ENCODE measurements around the gene RASAL2.

Gene RASAL2

DNA sequence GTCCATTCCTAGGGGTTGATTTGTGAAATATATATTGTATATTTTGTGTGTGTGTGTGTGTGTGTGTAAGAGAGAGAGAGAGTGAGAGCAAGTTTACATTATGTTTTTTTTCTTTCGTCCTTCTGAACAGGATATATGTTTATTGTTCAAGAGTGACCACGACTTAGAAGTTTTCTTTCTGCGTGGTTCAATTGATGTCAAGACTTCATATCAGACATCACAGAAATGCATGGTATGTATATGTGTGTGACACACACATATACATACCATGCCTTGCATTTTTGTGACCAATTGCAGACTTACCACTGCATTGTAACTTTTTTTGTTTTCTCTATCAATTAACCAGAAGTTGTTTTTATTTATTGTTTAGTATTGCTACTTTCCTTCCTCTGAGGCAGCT lies 2.5 kb downstream of the RASAL2 start:
- no peaks in the 10 kb centered on the region for H3K27me3 ChIP-seq (ENCODE audit: insufficient read depth, low read length)
- 71% methylated on average over 1 of the region's 3 CpGs for WGBS
- H3K36me3 ChIP-seq (ENCODE audit: insufficient read depth, low read length), result no peaks in the 10 kb centered on the region
- no peak overlapping the region for H3K9ac ChIP-seq (ENCODE audit: low read depth, low read length)
- H3K27ac ChIP-seq (ENCODE audit: low read depth, low read length), result no peak overlapping the region
- H3K9me3 ChIP-seq (ENCODE audit: insufficient read depth, low read depth, low read length), result no peaks in the 10 kb centered on the region
- peaks cover 49% of the 10 kb centered on the region for H3K4me1 ChIP-seq (ENCODE audit: insufficient read depth, low read length)
- peak overlapping the region; percentile 94 for H3K4me3 ChIP-seq (ENCODE audit: low read length)

DNA sequence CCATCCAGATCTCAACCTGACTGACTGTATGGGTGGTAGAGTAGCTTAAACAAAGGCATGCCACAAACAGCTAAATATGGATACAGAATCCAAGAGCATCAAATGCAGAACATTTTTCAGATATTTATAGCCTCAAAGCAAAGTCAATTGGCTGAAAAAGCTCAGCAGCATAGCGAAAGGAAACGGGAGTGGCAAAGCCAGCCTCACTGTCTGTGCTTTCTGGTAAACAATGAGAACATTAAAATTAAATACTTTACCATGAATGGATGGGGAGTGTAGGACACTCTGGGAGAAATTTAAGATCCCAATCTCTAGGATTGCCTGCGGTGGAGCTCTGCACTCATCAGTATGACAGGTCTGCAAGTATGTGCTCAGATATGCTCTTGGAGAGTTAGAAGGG lies 4.4 kb downstream of the RASAL2 start:
- Histone ChIP-seq H3K27ac (ENCODE audit: low read depth, low read length) (no peak overlapping the region), H3K4me1 (ENCODE audit: insufficient read depth, low read length) (peaks cover 43% of the 10 kb centered on the region), H3K36me3 (ENCODE audit: insufficient read depth, low read length) (no peaks in the 10 kb centered on the region), H3K4me3 (ENCODE audit: low read length) (no peak overlapping the region), H3K9me3 (ENCODE audit: insufficient read depth, low read depth, low read length) (no peaks in the 10 kb centered on the region), H3K9ac (ENCODE audit: low read depth, low read length) (no peak overlapping the region), H3K27me3 (ENCODE audit: insufficient read depth, low read length) (no peaks in the 10 kb centered on the region)
- WGBS, result 92% methylated on average over 3 of the region's 3 CpGs

DNA sequence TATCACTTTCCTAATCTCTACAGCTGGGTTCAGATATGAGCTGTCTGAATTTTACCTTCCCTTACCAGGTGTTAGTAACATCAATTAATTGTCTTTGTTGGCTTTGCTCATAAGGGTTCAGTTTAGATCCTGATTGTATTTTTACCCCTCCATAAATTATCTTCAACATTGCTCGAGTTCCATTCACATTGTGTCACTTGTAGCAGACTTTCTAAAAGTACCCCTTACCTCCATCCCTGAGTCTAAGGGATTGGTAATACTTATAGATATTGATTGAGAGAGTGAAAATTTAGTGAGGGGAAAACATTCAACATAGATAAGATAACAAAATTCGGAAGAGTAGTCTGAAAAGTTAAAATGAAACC lies 7.3 kb downstream of the RASAL2 start:
- H3K4me3 ChIP-seq (ENCODE audit: low read length), result no peak overlapping the region
- H3K27ac ChIP-seq (ENCODE audit: low read depth, low read length), result no peak overlapping the region
- peaks cover 33% of the 10 kb centered on the region for H3K4me1 ChIP-seq (ENCODE audit: insufficient read depth, low read length)
- H3K36me3 ChIP-seq (ENCODE audit: insufficient read depth, low read length), result no peaks in the 10 kb centered on the region
- 100% methylated on average over 1 of the region's 2 CpGs for WGBS
- H3K27me3 ChIP-seq (ENCODE audit: insufficient read depth, low read length), result no peaks in the 10 kb centered on the region
- H3K9ac ChIP-seq (ENCODE audit: low read depth, low read length), result no peak overlapping the region
- no peaks in the 10 kb centered on the region for H3K9me3 ChIP-seq (ENCODE audit: insufficient read depth, low read depth, low read length)

DNA sequence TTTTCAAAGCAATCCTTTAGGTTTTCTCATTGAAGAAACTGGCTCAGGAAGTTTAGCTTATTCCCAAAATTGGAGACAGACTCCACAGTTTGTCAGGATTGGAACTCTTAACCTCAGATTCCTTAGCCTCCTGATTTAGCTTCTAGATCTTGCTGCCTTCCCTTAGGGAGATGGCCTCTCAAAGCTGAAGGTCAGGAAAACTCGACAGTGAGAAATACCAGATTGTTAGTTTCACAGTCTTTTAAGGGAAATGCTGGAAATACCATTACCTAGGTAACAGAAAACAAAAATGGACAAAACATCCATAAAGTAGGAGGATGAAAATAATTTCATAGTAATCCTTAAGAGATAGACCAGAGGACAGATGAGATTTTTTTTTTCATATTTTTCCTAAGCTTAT lies 7.8 kb downstream of the RASAL2 start:
- H3K4me1 ChIP-seq (ENCODE audit: insufficient read depth, low read length), result peaks cover 30% of the 10 kb centered on the region
- no peaks in the 10 kb centered on the region for H3K9me3 ChIP-seq (ENCODE audit: insufficient read depth, low read depth, low read length)
- H3K9ac ChIP-seq (ENCODE audit: low read depth, low read length), result no peak overlapping the region
- H3K36me3 ChIP-seq (ENCODE audit: insufficient read depth, low read length), result no peaks in the 10 kb centered on the region
- H3K27ac ChIP-seq (ENCODE audit: low read depth, low read length), result no peak overlapping the region
- H3K4me3 ChIP-seq (ENCODE audit: low read length), result no peak overlapping the region
- WGBS, result 100% methylated on average over 1 of the region's 1 CpG
- H3K27me3 ChIP-seq (ENCODE audit: insufficient read depth, low read length), result no peaks in the 10 kb centered on the region

DNA sequence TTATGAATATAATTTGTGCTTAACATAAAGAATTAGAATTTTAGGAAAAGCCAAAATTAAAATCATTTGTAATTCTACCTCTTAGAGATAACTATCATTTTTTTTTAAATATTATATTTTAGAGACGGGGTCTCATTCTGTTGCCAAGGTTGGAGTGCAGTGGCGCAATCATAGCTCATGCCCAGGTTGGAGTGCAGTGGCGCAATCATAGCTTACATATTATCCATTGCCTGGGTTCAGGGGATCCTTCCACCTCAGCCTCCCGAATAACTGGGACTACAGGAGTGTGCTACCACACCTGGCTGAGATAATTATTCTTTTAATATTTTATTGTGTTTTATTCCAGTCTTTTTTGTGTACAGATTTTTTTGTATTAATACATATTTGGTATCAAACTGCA lies 8.3 kb downstream of the RASAL2 start:
- Histone ChIP-seq H3K27ac (ENCODE audit: low read depth, low read length) (no peak overlapping the region), H3K9me3 (ENCODE audit: insufficient read depth, low read depth, low read length) (no peaks in the 10 kb centered on the region), H3K4me1 (ENCODE audit: insufficient read depth, low read length) (peaks cover 24% of the 10 kb centered on the region), H3K4me3 (ENCODE audit: low read length) (no peak overlapping the region), H3K9ac (ENCODE audit: low read depth, low read length) (no peak overlapping the region), H3K27me3 (ENCODE audit: insufficient read depth, low read length) (no peaks in the 10 kb centered on the region), H3K36me3 (ENCODE audit: insufficient read depth, low read length) (no peaks in the 10 kb centered on the region)
- 96% methylated on average over 4 of the region's 4 CpGs for WGBS

DNA sequence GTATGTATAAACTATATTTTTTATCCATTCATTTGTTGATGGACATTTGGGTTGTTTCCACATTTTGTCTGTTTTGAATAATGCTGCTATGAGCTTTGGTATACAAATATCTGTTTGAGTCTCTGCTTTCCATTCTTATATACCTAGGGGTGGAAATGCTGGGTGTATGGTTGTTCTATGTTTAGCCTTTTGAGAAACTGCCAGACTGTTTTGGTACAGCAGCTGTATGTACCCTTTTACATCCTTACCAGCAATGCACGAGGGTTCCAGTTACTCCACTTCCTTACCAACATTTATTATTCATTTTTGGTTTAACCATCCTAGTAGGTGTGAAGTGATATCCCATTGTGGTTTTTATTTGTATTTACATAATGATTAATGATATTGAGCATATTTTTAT lies 13.9 kb downstream of the RASAL2 start:
- 86% methylated on average over 1 of the region's 1 CpG for WGBS
- no peaks in the 10 kb centered on the region for H3K27me3 ChIP-seq (ENCODE audit: insufficient read depth, low read length)

DNA sequence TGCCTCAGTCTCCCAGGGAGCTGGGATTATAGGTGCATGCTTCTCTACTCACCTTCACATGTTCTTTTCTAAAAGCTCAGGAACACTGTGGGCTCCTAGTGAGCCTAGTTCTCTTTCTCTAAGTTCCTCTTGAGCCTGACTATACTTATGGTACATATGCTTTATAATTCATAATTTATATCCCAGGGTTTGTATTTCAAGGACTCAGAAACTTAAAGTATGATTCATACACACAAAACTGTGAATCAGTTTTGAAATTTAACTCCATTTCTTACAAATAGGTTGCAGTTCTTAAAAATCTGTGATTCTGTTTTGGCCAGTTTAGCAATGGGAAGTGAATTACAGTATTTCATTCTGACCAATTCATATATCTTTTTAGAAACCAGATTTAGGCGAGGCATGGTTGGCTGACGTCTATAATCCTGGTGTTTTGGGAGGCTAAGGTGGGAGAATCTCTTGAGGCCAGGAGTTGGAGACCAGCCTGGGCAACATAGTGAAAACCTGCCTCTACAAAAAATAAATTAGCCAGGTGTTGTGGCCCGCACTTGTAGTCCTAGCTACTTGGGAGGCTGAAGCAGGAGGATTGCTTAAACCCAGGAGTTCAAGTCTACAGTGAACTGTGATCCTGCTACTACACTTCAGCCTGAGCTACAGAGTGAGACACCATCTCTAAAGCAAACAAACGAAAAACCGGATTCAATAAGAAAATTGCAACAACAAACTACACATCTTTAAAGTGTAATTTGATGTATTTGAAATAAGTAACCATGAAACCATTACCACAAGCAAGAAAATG lies 15.6 kb downstream of the RASAL2 start:
- no peak overlapping the region for H3K4me3 ChIP-seq (ENCODE audit: low read length)
- no peaks in the 10 kb centered on the region for H3K9me3 ChIP-seq (ENCODE audit: insufficient read depth, low read depth, low read length)
- H3K36me3 ChIP-seq (ENCODE audit: insufficient read depth, low read length), result no peaks in the 10 kb centered on the region
- H3K4me1 ChIP-seq (ENCODE audit: insufficient read depth, low read length), result 0 out of 2 replicates have a peak, but pooled peaks cover 3% of the 10 kb centered on the region
- H3K27ac ChIP-seq (ENCODE audit: low read depth, low read length), result no peak overlapping the region
- no peaks in the 10 kb centered on the region for H3K27me3 ChIP-seq (ENCODE audit: insufficient read depth, low read length)
- 92% methylated on average over 5 of the region's 5 CpGs for WGBS
- no peak overlapping the region for H3K9ac ChIP-seq (ENCODE audit: low read depth, low read length)

More for the DNA sequence above, 13.9 kb downstream of the RASAL2 start:
- Histone ChIP-seq H3K4me1 (ENCODE audit: insufficient read depth, low read length) (peaks cover 4% of the 10 kb centered on the region; the same call in 1 of the 2 replicates), H3K36me3 (ENCODE audit: insufficient read depth, low read length) (no peaks in the 10 kb centered on the region), H3K27ac (ENCODE audit: low read depth, low read length) (no peak overlapping the region), H3K4me3 (ENCODE audit: low read length) (no peak overlapping the region), H3K9ac (ENCODE audit: low read depth, low read length) (no peak overlapping the region), H3K9me3 (ENCODE audit: insufficient read depth, low read depth, low read length) (no peaks in the 10 kb centered on the region)

DNA sequence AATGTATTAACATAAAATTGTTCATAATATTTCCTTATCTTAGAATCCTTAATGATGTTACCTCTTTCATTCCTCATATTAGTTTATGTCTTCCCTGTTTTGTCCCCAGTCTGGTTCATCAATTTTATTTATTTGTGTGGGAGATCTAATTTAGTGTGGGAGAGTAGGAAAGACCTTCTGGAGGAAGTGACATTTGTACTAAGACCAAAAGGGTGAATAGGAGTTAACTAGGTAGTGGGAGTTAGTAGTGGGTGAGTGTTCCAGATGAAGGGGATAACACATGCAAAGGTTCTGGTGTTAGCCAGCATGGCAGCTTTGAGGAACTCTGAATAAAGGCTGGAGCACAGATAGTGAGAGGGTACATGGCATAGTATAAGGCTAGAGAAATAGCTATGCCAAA lies 21.4 kb downstream of the RASAL2 start:
- Histone ChIP-seq H3K27ac (ENCODE audit: low read depth, low read length) (no peak overlapping the region), H3K27me3 (ENCODE audit: insufficient read depth, low read length) (no peaks in the 10 kb centered on the region), H3K4me3 (ENCODE audit: low read length) (no peak overlapping the region), H3K4me1 (ENCODE audit: insufficient read depth, low read length) (0 out of 2 replicates have a peak, but pooled peaks cover 3% of the 10 kb centered on the region), H3K9me3 (ENCODE audit: insufficient read depth, low read depth, low read length) (peaks cover 4% of the 10 kb centered on the region), H3K9ac (ENCODE audit: low read depth, low read length) (no peak overlapping the region), H3K36me3 (ENCODE audit: insufficient read depth, low read length) (no peaks in the 10 kb centered on the region; the same call in 1 of the 2 replicates)

DNA sequence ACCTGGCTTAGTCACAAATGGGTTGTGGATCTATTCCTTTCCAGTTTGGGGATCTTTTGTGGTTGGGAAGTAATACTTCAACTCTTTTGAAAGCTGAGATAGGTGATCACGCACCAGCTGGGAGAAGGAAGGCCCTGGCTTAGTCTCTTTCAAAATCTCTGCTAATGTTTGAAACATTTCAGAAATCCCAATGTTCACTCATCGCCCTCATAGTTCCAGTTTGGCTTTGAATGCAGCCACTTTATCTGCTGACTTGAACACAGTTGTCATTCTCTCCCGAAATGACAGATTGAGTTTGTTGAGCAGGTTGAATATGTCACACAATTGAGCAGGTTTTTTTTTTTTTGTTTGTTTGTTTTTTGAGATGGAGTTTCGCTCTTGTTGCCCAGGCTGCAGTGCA lies 24.6 kb downstream of the RASAL2 start:
- peaks cover 12% of the 10 kb centered on the region for H3K4me1 ChIP-seq (ENCODE audit: insufficient read depth, low read length)
- 96% methylated on average over 4 of the region's 4 CpGs for WGBS
- H3K4me3 ChIP-seq (ENCODE audit: low read length), result no peak overlapping the region
- peaks cover 4% of the 10 kb centered on the region for H3K36me3 ChIP-seq (ENCODE audit: insufficient read depth, low read length)
- peaks cover 7% of the 10 kb centered on the region for H3K9me3 ChIP-seq (ENCODE audit: insufficient read depth, low read depth, low read length)
- no peak overlapping the region for H3K9ac ChIP-seq (ENCODE audit: low read depth, low read length)
- no peaks in the 10 kb centered on the region for H3K27me3 ChIP-seq (ENCODE audit: insufficient read depth, low read length)
- no peak overlapping the region for H3K27ac ChIP-seq (ENCODE audit: low read depth, low read length)

DNA sequence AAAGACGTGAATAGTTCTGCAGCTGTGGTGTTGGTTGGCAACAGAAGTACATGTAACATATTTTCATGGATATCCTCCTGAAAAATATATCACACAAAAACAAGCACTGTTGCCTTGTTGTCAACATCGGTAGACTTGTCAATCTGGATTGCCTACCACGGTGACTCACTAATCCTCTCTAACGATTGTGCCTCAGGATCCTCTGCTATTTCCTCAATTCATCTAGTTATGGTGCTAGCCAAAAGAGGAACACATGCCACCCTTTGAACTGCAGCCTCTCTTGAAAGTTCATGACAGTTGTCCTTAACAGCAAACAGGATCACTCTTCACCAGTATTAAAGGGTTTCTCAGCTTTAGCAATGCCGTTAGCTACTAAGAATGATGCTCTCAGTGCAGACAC lies 25.7 kb downstream of the RASAL2 start:
- Histone ChIP-seq H3K9ac (ENCODE audit: low read depth, low read length) (no peak overlapping the region), H3K4me1 (ENCODE audit: insufficient read depth, low read length) (peaks cover 18% of the 10 kb centered on the region), H3K4me3 (ENCODE audit: low read length) (no peak overlapping the region), H3K36me3 (ENCODE audit: insufficient read depth, low read length) (peaks cover 4% of the 10 kb centered on the region), H3K27ac (ENCODE audit: low read depth, low read length) (no peak overlapping the region), H3K9me3 (ENCODE audit: insufficient read depth, low read depth, low read length) (peaks cover 7% of the 10 kb centered on the region), H3K27me3 (ENCODE audit: insufficient read depth, low read length) (no peaks in the 10 kb centered on the region)
- WGBS, result 95% methylated on average over 5 of the region's 5 CpGs

DNA sequence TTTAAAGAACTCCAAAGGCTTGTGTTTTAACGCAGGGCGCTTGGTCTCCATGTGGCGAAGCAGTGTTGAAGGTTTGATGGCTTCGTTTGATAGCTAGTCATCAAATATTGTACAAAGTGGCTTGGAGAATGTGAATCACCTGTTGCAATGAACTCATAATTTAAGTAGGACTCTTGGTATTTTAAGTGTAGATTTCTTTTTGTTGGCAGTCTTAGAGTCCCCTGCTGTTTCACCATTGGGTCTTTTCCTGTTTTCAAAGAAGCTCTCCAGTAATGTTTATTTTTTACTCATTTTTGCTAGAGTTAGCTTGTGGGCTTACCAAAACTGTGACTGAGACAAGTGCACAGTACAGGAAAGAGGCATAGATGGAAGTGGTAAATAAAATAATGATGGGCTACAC lies 26.2 kb downstream of the RASAL2 start:
- no peak overlapping the region for H3K4me3 ChIP-seq (ENCODE audit: low read length)
- WGBS, result 94% methylated on average over 4 of the region's 4 CpGs
- H3K27me3 ChIP-seq (ENCODE audit: insufficient read depth, low read length), result no peaks in the 10 kb centered on the region
- peaks cover 7% of the 10 kb centered on the region for H3K9me3 ChIP-seq (ENCODE audit: insufficient read depth, low read depth, low read length)
- peaks cover 18% of the 10 kb centered on the region for H3K4me1 ChIP-seq (ENCODE audit: insufficient read depth, low read length)
- H3K9ac ChIP-seq (ENCODE audit: low read depth, low read length), result no peak overlapping the region
- no peak overlapping the region for H3K27ac ChIP-seq (ENCODE audit: low read depth, low read length)
- H3K36me3 ChIP-seq (ENCODE audit: insufficient read depth, low read length), result peaks cover 4% of the 10 kb centered on the region
